ENCODE data around the gene MARCHF3.
"Not testable (repeated sequence)": the region's sequence is repeated elsewhere in the genome, so short reads cannot be mapped to it uniquely, and the experiment has no call there.

Gene MARCHF3

DNA sequence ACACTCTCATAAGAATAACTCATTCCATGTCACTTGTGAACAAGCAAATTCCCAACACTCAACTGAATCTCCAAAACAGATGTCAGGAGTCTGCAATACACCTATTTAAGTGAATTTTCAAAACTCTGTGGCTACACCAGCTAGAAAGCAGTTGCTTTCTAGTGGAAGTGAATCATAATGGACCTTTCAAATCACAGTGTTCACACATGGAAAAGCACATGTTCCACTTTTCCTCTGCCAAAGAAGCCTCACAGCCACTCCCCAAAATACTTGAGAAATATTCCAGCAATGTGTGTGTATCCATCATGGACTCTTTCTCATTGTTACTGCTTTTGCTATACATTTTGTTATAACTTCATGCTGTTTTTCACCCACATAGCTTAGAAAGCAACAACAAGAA is 17.4 kb downstream of the MARCHF3 start:
- no peak for DNase-seq (ENCODE audit: low spot score)

DNA sequence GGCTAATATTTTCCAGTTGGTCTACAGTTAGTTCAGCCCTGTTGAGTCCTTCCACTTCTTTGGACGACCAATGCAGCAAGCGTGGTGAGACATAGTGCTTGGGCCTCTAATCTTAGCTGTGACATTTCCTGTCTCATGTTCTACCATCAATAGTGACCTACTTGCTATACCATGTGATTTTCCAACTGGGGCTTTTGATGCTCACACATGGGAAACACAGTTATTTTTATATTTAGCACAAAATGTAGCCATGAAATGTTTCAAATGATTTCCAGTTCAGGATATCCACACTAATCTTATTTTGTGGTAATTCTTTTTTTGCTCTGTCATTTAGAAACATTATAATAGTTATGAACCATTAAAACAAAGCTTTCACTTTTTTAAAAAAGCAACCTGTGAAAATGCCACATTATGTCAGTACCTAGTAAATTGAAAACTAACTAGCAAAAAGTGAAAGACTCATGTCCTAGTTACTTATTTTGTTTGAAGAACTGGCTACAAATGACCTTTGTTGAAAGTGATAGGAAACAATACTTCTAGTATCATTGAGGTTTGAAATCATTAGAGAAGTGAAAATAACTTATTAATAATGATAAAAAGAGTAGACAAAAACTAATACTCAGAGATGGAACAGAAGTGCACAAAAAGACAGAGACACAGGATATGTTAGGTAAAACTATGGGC is 18.3 kb downstream of the MARCHF3 start:
- DNase-seq (ENCODE audit: low spot score) = no peak

DNA sequence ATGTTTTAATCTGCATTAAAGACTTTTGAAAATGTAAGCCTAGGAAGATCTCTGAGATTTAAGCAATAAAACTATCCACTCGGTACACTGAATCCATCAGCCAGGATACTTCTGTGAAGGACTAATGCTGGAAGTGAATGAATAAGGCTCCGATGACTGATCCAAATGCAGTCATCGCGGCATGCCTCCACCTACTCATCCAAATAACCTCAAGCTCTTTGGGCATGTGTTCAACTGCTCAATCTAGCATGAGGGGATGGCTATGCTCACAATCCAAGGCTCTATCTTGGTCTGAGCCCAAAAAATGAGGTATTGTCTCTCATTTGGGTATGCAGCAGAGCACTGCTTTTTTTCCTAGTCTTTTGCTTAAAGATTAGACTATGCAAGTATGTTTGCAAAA is 19.2 kb downstream of the MARCHF3 start:
- peak; percentile 45 for DNase-seq (ENCODE audit: low spot score)

DNA sequence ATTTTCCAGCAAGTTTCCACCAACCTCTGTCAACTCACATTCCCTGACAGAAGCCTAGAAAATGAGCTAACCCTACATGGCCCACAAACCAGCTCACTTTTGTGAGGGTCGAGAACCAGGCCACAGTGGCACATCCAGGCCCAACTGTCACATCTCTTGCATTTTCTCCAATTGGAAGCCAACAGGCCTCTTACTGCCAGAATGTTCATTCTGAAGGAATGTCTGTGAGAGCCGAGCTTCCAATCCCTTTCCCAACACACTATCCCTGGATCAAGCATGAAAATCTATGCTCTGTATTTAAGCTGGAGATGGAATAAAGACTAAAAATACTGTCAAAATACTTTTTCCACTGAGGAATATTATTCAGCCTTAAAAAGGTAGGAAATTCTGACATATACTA is 20.0 kb downstream of the MARCHF3 start:
- DNase-seq (ENCODE audit: low spot score) = no peak

DNA sequence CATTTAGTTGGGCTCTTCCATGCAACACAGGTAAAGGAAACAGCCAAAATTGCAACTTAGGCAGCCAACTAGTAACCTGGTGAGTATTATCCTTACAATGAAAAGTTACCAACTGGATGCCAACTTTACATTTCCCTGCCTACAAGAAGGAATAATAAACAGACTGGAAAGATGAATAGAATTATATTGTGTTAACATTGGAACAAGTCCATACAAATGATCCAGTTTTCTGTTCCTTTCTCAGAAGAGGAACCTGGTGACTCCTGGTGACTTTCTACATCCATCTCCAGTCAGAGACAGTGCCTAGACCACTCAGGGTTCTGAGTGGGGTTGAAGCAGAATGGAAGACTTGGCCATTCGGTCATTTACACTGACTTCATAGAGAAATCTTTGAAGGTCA is 20.6 kb downstream of the MARCHF3 start:
- no peak for DNase-seq (ENCODE audit: low spot score)

DNA sequence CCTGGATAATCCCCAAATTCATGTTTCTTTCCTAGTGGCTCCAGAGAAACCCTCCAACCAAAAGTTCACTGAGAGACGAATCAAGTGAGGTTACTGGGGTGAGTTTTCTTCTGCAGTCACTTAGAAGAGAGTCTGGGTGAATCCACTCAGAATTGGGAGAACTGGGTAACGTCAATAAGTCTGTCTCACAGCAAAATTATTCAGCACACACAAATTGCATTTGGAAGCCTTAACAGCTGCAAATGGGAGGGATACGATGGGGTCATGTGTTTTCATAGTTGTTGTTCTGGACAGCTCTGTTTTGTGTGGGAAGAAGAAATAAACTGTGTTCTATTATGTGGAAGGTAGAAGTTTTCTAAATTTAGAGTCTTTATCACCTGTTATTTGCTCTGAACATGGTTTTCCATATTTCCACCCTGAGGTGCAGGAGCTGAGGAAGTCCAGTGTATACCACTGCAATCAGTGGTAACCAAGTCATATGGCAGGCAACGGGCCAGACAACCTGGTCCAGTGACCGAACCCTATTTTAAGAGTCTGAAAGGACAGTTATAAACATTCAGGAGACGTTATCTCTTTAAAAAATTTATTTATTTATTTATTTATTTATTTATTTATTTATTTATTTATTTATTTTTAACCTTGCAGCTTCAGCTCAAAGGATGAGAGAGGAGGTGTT is 21.9 kb downstream of the MARCHF3 start:
- no peak for DNase-seq (ENCODE audit: low spot score)

DNA sequence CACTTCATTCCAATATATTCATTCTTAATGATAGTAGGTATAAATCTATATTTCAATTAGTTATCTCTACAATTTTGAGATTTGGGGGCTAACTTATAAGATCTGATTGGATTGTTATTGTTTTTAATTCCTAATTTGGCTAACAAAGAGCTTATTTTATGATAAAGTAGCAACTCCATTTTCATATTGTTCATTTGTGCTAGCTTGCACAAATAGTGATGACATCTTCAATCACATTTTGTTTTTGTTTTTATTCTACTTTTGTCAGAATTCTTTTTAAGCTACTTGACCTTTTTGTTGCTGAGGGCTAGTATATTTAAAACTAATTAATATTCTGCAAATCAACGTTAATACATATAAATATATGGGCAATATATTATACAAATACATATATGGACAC is 22.8 kb downstream of the MARCHF3 start:
- no peak for DNase-seq (ENCODE audit: low spot score)

DNA sequence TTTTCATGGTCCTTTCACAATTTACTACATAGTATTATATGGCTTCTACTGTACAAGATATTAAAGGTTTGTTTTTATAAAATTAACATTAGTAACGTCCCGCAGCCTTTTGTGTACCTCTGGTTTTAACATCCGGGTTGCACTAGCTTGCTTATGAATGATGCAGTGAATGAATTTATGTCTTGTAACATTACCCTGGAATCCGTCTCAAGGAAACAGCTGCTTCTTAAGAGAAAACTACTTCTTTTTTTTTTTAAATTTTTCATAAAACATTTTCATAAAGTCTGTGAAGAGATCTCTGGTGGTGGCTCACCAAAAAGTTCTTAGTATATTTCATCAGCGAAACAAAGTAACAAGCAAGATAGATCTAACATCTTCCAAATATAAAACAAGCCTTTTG is 23.6 kb downstream of the MARCHF3 start:
- no peak for DNase-seq (ENCODE audit: low spot score)

DNA sequence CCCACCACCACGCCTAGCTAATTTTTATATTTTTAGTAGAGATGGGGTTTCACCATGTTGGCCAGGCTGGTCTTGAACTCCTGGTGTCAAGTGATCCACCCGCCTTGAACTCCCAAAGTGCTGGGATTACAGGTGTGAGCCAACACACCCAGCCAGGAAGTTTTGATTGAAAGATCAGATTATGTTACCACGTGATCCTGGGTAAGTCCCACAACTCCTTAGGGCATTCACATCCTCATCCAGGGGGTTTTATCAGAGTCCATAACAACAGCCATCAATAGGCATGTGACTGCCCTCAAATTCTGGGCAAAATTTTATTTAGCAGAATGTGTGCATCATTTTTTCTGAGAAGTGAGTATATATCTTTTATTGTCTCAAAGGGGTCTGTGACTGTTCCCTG is 25.1 kb downstream of the MARCHF3 start:
- DNase-seq (ENCODE audit: low spot score) = not testable (repeated sequence)

DNA sequence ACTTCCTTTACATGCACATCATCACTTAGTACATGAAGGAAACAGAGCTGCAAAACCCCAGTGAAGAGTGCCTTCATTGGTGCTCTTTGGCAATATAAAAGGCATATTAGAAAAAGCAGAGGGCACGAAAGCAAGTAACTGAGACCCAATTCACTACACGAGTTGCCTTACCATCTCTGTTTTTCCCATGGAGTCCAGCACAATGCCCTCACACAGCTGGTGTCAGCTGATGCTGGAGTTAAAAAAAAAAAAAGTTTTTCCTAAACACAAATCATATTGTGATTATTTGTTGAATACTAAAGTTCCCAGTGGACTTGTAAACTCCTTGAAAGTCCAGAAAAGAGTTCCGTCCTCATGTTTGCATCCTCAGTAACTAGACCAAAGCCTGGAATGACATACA is 25.6 kb downstream of the MARCHF3 start:
- DNase-seq (ENCODE audit: low spot score) = no peak

DNA sequence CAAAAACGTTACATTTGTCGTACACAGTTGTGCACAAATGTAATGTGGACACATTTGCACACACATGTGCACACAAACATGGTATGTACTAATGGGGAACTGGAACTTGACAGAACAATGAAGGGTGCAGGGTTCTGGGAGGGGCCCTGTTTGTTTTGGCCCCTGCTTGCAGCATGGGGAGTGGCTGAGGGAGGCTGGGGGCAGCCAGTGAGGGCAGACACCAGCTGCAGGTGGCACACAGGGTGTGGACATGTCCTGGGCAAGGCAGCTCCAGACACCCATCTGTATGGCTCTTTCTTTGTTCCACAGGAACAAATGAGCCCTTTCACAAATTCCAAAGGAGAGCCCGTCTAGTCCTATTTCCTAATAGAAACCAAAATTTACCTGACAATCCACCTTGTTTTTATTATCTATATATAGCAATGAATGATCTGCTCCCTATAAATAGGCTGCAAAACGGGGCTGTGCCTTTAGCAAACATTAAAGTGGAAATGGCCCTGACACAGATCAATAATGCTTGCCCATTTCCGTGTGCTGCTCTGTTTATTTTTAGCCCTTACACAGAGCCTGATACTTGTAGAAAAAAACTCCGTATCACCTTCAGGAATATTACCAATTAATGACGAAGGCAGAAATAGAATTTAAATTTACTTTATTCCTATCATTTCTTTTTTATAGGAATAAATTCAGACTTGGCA is 26.4 kb downstream of the MARCHF3 start:
- DNase-seq (ENCODE audit: low spot score) = no peak

DNA sequence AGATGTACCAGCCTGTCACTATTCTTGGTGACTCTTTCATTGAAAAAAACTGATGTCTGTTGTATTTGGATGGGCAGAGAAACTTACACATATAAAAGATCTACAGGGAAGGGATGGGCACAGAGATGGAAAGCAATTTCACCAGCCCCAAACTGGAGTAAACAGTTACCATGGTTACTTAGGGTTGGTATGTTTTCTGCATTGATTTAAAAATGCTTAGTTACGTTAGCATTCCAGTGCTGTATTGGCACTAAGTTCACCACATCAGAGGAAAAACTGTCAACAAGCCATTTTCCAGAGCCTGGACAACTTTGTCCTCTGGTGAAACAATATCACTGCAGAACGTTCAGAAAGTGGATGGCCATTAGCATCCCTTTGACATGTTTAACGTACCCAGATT is 28.0 kb downstream of the MARCHF3 start:
- no peak for DNase-seq (ENCODE audit: low spot score)

DNA sequence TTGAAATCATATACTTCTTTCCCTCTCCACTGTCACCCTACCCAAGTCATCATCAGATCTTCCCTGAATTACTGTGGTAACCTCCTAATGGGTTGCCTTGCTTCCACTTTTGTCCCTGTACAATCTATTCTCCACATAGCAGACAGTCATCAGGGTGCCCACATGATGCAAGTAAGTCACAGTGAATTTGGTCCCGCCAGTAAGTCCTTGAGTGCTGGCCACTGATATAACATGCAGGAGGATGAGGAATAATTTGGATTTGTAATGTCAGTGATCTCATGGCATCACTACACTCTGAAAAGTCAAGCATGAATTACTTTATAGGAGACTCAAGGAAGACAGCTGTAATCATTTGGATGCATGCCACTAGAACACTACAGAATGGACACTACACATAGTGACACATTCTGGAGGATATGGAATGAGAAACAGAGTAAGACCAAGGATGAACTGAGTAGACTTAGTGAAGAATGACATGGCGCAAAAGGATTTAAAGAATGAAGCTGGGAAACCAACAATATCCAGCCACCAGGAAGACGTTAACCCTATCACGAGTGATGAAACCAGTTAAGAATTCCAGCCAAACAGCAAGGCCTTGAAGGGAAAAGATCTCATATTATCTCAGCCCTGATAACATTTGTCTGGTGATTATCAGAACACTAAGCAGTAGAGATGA is 28.6 kb downstream of the MARCHF3 start:
- DNase-seq (ENCODE audit: low spot score) = no peak

DNA sequence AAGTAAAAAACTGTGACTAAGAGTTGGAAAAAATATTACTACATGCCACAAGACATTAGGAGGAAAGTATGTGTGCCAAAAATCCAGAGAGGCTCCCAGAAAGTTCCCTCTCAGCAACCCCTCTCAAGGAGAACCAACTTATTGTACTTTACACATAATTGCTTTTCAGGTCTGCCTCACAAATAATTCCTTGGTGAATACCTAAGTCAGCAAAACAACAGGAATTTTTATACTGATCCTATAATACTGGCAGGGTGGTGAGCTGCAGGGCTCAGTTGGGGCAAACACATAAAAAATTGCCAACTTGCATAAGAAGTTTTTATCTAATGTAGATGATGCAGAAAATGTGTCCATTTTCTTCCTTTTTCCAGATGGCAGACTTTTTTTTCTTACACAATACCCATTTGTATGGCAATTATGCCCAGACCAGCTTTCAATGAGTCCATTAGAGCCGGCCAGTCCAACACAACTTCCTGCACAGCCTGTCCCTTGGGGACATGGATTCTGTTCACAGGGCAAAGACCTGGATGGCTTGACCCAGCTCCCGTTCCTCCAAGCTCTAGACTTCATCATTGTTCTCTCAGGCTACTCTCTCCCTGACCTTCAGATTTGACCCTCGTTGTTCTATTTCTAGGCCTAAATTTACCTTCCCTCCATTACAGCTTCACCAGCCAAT is 31.3 kb downstream of the MARCHF3 start:
- DNase-seq (ENCODE audit: low spot score) = peak; percentile 35

DNA sequence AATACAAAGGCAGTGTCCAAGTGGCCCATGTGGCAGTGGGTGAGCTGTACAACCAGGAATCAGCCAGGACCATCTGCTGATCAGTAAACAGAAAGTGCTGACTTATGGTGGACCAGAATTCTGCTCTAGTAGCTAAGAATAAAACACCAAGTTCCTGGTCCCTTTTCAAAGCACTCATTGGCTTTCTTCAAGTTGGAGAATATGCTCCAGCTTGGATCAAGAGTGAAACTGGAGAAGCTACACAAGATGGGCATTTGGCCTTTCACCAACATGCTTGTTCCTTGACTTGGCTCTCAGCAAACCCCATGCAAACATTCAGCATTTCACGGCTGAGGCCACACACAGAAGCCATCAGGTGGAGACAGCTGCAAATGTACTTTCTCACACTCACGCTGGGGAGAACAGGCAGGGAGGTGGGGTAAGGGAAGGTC is 32.1 kb downstream of the MARCHF3 start:
- peak; percentile 52 for DNase-seq (ENCODE audit: low spot score)

DNA sequence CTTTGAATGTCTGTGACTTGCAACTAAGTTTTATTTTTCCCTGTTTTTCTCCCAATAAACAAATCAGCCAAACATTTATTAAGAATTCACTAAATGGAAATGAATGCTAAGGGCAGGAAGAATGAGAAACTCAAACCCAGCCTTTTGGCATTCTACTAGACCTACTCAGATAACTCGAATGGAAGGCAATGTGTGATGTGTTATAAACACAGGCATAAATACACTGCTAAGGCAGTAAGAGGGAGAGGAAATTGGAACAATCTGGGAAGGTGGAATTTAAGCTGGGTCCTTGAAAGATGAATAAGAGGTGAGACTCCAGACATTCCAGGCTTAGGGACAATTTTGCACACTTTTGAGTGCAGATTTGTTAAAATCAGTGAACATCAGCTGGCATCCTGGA is 34.7 kb downstream of the MARCHF3 start:
- no peak for DNase-seq (ENCODE audit: low spot score)

DNA sequence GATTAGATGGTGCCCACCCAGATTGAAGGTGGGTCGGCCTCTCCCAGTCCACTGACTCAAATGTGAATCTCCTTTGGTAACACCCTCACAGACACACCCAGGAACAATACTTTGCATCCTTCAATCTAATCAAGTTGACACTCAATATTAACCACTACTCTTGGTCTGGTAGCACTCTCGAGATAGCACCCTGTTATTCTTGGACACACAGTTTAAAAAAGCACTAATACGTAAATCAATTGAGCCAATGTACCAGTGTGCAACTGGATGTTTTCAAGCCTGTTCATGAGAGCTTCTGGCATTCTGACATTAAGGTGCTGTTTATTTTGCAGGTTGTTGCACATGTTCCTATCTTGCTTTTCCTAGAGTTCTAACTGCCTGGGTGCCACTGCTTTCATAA is 35.3 kb downstream of the MARCHF3 start:
- no peak for DNase-seq (ENCODE audit: low spot score)

DNA sequence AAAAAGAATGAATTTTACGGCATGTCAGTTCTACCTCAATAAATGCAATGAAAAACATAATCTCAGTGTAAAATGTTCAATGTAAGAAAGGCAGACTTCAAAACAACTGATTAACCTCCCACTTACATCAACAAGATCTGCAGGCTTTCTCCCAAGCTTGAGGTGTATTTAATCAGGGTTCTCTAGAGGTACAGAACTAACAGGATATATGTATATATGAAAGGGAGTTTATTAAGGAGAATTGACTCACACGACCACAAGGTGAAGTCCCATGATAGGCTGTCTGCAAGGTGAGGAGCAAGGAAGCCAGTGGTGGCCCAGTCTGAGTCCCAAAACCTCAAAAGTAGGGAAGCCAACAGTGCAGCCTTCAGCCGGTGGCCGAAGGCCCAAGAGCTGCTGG is 35.9 kb downstream of the MARCHF3 start:
- no peak for DNase-seq (ENCODE audit: low spot score)

DNA sequence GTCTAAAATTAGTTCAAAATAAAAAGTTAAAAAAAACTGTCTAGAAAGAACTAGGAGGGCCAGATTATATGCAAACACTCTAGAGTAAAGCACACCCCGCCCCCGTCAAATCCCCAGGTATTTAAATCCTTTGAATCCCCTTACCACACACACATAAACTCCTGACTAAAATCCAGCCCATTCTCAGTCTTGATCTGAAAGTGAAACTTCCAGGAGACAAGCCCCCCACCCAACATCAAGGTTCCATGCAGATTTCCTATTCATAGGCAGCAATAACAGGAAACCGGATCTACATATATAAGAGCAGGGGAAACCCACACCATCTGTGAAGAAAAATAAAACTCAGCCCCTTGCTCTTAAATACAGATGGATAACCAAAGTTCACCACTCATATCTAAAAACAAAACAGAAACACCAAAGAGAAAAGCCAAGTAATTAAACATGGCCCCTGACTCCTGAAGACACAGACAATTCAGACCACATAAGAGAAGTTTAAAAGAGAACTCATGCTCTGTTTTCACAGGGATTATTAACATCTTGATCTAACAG is 42.3 kb downstream of the MARCHF3 start:
- DNase-seq (ENCODE audit: low spot score) = no peak

DNA sequence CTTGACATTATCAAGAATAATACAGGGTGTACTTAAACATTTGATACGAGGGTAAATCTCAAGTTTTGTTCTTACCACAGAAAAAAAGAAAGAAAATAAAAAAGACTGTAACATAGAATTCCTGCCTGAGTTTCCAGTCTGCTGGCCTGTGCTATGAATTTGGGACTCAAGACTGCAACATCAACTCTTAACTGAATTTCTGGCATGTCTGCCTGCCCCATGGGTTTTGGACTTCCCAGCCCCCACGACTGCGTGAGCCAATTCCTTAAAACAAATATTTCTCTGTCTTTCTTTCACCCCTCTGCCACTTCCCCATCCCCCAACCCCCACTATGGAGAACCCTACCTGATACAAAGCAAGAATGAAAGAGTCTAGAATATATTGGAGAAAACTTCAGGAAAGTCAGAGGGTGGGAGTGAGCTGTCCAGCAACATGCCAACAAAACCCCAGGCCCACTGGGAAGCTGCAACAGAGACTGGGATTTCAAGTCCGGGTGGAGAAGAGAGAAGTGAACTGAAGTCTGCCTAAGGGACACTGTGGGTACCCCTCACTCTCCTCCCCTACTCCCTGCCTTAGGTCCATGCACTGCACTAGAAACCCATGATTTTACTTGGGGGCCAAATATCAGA is 43.0 kb downstream of the MARCHF3 start:
- no peak for DNase-seq (ENCODE audit: low spot score)

DNA sequence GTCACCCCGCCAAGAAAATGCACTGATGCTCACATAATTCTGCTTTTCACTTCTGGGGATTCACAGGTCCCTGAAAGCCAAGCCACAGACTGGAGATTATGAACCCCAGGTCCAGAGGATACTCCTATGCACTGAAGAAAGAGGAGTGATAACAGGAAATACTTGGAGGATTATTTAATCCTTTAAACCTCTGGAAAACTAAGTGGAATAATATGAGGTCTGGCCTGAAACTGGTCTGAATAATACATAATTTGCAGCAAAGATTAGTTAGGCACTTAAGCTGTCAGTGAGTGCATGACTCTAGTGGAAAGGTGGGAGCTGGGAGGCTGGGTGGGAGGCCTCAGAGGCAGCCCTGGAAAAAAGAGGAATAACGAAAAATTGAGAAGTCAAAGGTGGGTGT is 45.7 kb downstream of the MARCHF3 start:
- no peak for DNase-seq (ENCODE audit: low spot score)
